ENCODE measurements around the gene BPIFB2.

GRCh38 chr20:32976746-32977145 is 30.8 kb upstream of the BPIFB2 start:
- no peak for TF ChIP-seq POLR2A (IDR thresholded peaks at IDR 0.05; ENCODE audit: low read depth, low read length)
- TF ChIP-seq POLR2AphosphoS5 (IDR thresholded peaks at IDR 0.05; ENCODE audit: low read depth, low read length), result no peak
- no peak for TF ChIP-seq TAF1 (IDR thresholded peaks at IDR 0.05; ENCODE audit: low read depth, low read length)
- TF ChIP-seq PAX5 (IDR thresholded peaks at IDR 0.05; ENCODE audit: insufficient read depth, low read length, severe bottlenecking), result no peak
- no peak for TF ChIP-seq SPI1 (IDR thresholded peaks at IDR 0.05; ENCODE audit: low read depth, low read length)
